ENCODE results near the gene FGFBP2.
A peak's percentile ranks its signal among the peaks of the same experiment; 100 is the strongest.

FGFBP2 gene

GRCh38 chr4:15968551-15969300 is 5.8 kb upstream of the FGFBP2 start:
- no peak for DNase-seq (ENCODE audit: low read depth)

DNA sequence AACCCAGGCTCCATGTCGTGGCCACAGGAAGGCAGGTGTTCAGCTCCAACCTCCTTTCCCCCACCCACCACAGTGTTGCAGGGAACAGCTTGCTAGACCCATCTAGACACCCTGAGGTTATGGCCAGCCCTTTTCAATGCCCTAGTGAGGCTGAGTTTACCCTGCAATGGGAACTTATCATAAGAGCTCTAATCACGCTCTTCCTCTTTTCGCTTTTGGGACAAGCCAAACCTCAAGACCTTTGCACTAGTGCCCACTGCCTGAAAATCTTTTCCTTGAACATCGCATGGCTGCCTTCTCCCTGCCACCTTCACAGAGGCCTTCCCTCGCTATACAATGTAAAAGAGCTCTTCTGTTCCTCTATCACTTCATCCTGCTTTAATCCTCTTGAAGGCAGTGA is 2.4 kb upstream of the FGFBP2 start:
- DNase-seq (ENCODE audit: low read depth): no peak

DNA sequence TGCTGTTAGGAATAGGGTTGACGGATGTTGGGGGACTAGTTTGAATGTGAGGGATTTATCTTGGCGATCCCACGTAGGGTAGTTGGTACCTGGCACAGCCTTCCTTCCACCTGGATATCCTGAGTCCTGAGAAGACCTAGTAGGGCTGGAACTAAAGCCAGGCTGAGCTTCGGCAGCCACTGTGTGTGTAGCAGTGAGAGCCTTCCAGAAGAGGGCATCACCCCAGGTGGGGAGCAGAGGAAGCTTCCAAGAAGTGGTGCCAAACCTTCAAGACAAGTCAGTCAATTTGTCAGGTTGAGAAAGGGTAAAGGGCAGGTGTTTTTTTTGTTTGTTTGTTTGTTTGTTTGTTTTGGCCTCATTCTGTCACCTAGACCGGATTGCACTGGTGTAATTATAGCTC is 1.2 kb upstream of the FGFBP2 start:
- DNase-seq (ENCODE audit: low read depth): no peak

- no peak for DNase-seq (ENCODE audit: low read depth)
Observed at GRCh38 chr4:15963576-15963975, 601 bp upstream of the FGFBP2 start.

- no peak for DNase-seq (ENCODE audit: low read depth)
Observed at GRCh38 chr4:15961781-15962510, 1.0 kb downstream of the FGFBP2 start.

- no peak for DNase-seq (ENCODE audit: low read depth)
Observed at GRCh38 chr4:15958562-15958961, 4.4 kb downstream of the FGFBP2 start.

DNA sequence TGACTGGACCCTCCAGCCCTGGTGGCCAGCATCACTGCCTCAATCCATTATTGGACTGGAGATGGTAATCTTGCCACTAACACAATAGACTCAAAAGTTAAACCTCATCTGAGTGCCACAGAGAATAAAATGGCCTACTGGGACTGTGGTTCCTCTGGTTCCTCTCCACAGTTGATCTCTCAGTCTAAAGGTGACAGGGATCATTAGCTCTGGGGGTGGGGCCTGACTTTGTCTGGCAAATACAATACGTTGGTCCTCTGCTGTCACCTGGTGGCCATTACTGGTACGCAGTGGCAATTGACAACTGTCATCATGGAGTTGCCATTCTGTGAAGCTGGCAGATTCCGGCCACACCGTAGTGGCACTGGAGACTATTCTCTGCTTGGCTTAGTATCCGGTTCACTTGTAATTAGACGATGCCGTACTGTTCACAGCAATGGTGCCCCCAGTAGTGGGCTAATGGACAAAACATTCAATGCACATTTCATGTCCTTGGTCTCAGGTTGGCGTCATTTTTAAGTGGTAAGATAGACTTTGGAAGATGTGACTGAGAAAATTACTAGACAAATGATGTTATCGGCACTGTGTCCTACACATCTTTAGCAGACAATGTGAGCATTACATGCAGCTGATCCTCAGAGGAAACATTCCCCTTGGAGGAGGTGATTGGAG is 6.7 kb downstream of the FGFBP2 start:
- DNase-seq (ENCODE audit: low read depth): peak; percentile 33

GRCh38 chr4:15955670-15956069 is 7.3 kb downstream of the FGFBP2 start:
- no peak for DNase-seq (ENCODE audit: low read depth)

- DNase-seq (ENCODE audit: low read depth): no peak
Observed at GRCh38 chr4:15953625-15954024, 9.3 kb downstream of the FGFBP2 start.

DNA sequence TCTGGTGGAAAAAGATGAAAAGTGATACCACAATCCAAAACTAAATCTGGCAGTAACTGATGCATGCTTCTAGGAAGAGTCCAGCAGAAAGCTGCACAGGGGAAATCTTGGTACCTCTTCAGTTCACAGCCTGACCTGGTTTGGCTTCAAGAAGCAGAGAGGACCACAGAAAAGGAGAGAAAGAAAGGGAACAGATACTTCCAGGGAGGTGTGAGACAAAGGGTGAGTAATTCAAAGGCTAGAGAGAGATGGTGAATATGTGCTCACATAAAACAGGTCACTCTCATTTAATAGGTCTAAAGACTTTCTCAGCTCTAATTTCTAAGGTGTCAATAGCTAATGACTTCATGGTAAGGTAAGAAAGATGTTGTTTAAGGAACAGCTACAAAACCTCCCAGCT is 11.2 kb downstream of the FGFBP2 start:
- no peak for DNase-seq (ENCODE audit: low read depth)

GRCh38 chr4:15948826-15949225 is 14.1 kb downstream of the FGFBP2 start:
- no peak for DNase-seq (ENCODE audit: low read depth)

DNA sequence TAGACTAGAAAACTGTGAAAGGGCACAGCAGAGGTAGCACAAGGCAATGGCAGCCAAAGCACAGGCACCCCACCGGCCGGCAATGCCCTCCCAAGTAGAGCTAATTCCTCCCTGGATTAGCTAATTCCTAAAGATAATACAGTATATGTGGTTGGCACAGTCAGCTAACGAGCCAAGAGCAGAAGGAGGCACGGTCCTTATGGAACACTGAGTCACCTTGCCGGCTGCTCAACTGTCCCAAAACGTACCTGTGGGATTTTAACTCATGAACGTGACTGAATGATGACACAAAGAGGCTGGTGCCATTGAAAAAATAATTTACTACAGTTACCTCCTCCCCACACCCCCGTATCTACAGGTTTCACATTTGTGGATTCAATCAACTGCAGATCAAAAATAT is 15.3 kb downstream of the FGFBP2 start:
- DNase-seq (ENCODE audit: low read depth): no peak

- no peak for DNase-seq (ENCODE audit: low read depth)
Observed at GRCh38 chr4:15945516-15945915, 17.5 kb downstream of the FGFBP2 start.

DNA sequence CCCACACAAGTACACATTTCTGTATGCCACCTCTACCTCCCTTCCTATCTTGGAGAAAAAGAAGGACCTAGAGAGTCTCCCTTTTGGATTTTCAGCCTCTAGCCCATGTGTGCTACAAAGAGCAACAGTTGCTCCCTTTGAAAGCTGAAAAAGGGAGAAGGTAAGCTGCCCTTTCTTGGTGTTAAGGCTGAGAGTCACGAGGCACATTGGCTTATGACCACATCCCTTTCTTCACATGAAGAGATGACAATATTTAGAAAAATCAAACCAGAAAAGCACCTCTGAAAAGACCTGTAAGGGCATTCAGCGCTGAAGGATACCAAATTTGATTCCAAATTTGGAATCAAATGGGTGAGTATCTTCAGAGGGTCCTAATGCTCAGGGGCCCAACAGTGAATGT is 18.1 kb downstream of the FGFBP2 start:
- DNase-seq (ENCODE audit: low read depth): no peak

DNA sequence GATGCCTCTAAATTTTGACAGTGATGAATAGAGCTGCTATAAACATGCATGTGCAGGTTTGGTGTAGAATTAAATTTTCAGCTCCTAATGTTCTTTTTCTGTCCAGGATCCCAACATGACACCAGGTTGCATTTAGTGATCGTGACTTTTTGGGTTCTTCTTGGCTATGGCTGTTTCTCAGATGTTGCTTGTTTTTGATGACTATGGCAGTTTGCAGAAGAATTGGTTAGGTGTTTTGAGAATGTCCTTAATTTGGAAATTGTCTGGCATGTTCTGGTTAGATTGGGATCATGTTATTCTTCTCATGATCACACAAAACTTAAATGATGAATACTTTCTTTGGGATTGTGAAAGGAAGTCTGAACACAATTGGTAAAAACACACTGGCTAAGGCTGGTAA is 20.7 kb downstream of the FGFBP2 start:
- DNase-seq (ENCODE audit: low read depth): no peak

- no peak for DNase-seq (ENCODE audit: low read depth)
Observed at GRCh38 chr4:15938640-15939039, 24.3 kb downstream of the FGFBP2 start, which contains the start of gene FGFBP1. Gene FGFBP1, minus strand, starts transcription at chr4:15938740. Its CDS starts 2,108 bp downstream, at chr4:15936632.

- no peak for DNase-seq (ENCODE audit: low read depth)
Observed at GRCh38 chr4:15938182-15938581, 24.8 kb downstream of the FGFBP2 start.

- no peak for DNase-seq (ENCODE audit: low read depth)
Observed at GRCh38 chr4:15936495-15936894, 26.5 kb downstream of the FGFBP2 start.

DNA sequence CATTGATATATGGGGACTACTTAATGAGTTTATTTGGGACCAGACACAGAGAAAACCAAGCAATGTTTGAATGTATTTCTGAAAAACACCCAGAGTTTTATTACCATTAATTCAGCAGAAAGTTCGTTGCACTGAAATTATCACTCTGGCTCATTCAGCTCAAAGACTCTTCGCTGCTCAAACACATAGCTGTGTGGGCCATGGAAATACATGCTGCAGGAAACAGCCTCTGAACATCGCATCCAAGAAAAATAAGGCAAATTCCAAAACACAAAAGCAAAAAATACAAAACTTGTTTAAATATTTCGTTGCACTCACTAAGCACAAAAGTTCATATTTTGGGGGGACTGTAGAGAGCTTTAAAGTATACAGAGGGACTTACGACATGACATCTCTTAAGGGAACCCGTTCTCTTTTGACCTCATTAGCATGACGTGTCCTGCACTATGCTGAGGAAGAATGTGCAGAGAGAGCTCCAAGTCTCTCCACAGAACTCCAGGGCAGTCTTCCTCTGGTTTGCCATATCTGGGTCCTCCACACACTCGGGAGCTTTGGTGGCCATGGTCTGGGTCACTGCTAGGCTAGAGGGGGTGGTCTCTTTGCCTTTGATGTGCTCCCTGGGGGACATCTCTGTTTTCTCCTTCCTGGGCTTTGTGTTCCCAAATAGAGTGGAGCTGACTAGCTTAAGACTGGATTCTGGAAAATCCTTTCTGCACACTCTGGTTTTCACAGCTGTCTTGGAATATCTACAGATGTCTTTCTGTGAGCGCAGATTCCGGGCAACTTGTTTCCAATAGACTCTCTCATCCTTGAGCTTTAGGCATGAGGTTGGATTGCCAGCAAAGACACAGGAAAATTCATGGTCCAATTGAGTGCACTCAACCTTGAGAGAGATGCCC is 27.2 kb downstream of the FGFBP2 start:
- no peak for DNase-seq (ENCODE audit: low read depth)

GRCh38 chr4:15934259-15934658 is 28.7 kb downstream of the FGFBP2 start:
- DNase-seq (ENCODE audit: low read depth): no peak

DNA sequence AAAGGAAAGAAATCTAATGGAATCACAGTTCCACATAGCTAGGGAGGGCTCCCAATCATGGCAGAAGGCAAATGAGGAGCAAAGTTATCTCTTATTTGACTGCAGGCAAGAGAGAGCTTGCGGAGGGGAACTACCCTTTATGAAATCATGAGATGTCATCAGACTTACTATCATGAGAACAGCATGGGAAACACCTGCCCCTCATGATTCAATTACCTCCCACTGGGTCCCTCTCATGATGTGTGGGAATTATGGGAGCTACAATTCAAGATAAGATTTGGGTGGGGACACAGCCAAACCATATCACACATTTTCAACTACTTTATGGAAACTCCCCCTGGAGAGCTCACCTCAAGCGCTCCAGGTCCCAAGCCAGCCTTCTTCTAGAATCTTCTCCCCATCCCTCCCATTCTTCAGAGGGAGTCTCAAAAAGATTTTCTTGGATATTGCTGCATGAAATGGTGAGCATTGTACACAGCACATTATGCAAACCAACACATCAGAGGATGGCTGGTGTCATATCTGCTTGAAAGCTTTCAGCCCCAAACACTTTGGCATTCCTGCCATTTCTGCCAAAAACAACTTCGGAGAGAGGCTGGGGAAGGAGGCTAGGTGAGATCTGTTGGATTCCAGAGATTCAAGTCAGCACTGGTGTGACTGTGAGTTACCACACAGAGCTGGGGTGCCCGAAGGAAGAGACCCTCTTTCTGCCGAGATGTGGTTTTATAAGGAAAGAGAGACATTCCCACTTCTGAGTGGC is 31.3 kb downstream of the FGFBP2 start:
- DNase-seq (ENCODE audit: low read depth): no peak
